Upper lobe of left lung (tissue), 6 donors: ENCODE measurements around the gene RIMKLA. TPM values are rescaled to one million over a fixed set of nuclear protein-coding genes. Genes with fewer than 3 reads are reported as not detected.

Experiments
- ATAC-seq, 2 donors: fragments of 200-7000 bp; cut with Tn5 transposase; one replicate each; pipeline ENCODE4 v1.9.1; 2022; ENCODE audit warnings: mild to moderate bottlenecking in 2 of 2, moderate library complexity in 2 of 2; ENCODE audit not compliant: low FRiP score in 2 of 2
- DNase-seq, 2 donors: peaks; one replicate each; pipeline ENCODE4 v3.0.0-alpha.2; 2019 to 2020
- H3K27ac ChIP-seq, 4 donors: fragments of 200-600 bp; sonication (generic); one replicate each; pipeline ENCODE4 v1.5.1; 2016 to 2019
- H3K27me3 ChIP-seq, 4 donors: fragments of 200-600 bp; sonication (generic); one replicate each; pipeline ENCODE4 v1.5.1; 2017 to 2019
- H3K36me3 ChIP-seq, 4 donors: fragments of 200-600 bp; sonication (generic); one replicate each; pipeline ENCODE4 v1.5.1; 2016 to 2019
- H3K4me1 ChIP-seq, 4 donors: fragments of 200-600 bp; sonication (generic); one replicate each; pipeline ENCODE4 v1.5.1; 2018 to 2019
- H3K4me3 ChIP-seq, 4 donors: fragments of 200-600 bp; sonication (generic); one replicate each; pipeline ENCODE4 v1.5.1; 2017 to 2019; ENCODE audit warnings: mild to moderate bottlenecking in 2 of 4, moderate library complexity in 1 of 4
- H3K9me3 ChIP-seq, 4 donors: fragments of 200-600 bp; sonication (generic); one replicate each; pipeline ENCODE4 v1.5.1; 2018 to 2019
- EP300 ChIP-seq, 4 donors: sonication (generic); formaldehyde crosslinking; IDR thresholded peaks; one replicate each; pipeline ENCODE4 v1.5.1; 2017; ENCODE audit warnings: antibody characterized with exemption in 4 of 4, control low read depth in 2 of 4
- POLR2A ChIP-seq, 4 donors: fragments of 450-650 bp; IDR thresholded peaks; one replicate each; pipeline ENCODE4 v1.5.1; 2016 to 2017; ENCODE audit warnings: antibody characterized with exemption in 4 of 4, mild to moderate bottlenecking in 2 of 4
- POLR2AphosphoS5 ChIP-seq, 2 donors: sonication (generic); formaldehyde crosslinking; IDR thresholded peaks; one replicate each; pipeline ENCODE4 v1.5.1; 2017; ENCODE audit warnings: antibody characterized with exemption in 2 of 2
- WGBS, 2 donors: methylation state at CpG; one replicate each; pipeline ENCODE4 v1.1.5; 2017 to 2018; 5-methylcytosine and 5-hydroxymethylcytosine counted together
- total RNA-seq, 6 donors: library from RNA; depleted of rRNA in 4 of 6; stranded (reverse); fragments of >200 nt in 4 of 6; gene quantifications; one replicate each; pipeline versions ENCODE4 v1.1.0 to v1.2.1, GENCODE V29; 2016 to 2021
- TF ChIP-seq, protein P1 (sequence below), 6 experiments: fragments of 450-650 bp in 4 of 6; fragments of 200-600 bp in 2 of 6; sonication (generic) in 2 of 6; IDR thresholded peaks; one replicate each; pipeline ENCODE4 v1.5.1; 2016 to 2019; ENCODE audit warnings: antibody characterized with exemption in 6 of 6
- donor health status: DM: no; HTN: no; CAD: no; lungs with moderate emphysema.
- donor health status: DM: no; HTN: yes; CAD: no; lungs with severe emphysema.

Gene RIMKLA
- total RNA-seq, 6 donors from 2014 or later: 5.2 to 16.6 (median 9.3) TPM

DNA sequence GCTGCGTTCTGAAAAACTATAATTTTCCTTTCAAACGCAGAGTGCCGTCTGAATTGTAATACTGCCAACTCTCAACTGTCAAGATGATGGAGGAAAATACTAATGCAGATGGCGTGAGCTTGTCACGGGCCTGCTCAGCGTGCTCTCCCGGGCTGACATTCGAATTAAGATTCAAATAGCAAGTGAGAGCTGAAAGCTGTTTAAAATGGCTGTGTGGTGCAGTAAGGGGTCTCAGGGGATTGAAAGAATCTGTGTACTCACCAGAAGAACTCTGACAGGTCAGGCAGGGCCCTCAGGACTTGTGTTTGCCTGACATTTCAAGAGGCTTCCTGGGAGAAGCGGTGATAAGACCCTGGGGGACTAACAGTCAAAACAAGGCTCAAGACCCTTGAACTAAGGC lies 42.1 kb downstream of the RIMKLA start:
- no peak overlapping the region for H3K27ac ChIP-seq
- no peak for DNase-seq
- ATAC-seq: no peak
- WGBS, 2 donors: 65 to 68% methylated on average over 9 of the region's 9 CpGs
- H3K9me3 ChIP-seq: no peaks in the 10 kb centered on the region
- no peak overlapping the region for H3K4me3 ChIP-seq
- TF ChIP-seq, protein P1, sequence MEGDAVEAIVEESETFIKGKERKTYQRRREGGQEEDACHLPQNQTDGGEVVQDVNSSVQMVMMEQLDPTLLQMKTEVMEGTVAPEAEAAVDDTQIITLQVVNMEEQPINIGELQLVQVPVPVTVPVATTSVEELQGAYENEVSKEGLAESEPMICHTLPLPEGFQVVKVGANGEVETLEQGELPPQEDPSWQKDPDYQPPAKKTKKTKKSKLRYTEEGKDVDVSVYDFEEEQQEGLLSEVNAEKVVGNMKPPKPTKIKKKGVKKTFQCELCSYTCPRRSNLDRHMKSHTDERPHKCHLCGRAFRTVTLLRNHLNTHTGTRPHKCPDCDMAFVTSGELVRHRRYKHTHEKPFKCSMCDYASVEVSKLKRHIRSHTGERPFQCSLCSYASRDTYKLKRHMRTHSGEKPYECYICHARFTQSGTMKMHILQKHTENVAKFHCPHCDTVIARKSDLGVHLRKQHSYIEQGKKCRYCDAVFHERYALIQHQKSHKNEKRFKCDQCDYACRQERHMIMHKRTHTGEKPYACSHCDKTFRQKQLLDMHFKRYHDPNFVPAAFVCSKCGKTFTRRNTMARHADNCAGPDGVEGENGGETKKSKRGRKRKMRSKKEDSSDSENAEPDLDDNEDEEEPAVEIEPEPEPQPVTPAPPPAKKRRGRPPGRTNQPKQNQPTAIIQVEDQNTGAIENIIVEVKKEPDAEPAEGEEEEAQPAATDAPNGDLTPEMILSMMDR (IDR thresholded peaks at IDR 0.05): no peak
- TF ChIP-seq POLR2AphosphoS5 (IDR thresholded peaks at IDR 0.05) (no peak), POLR2A (IDR thresholded peaks at IDR 0.05) (no peak), EP300 (IDR thresholded peaks at IDR 0.05) (no peak)
- H3K4me1 ChIP-seq: peaks cover 0 to 12% (median 6%) of the 10 kb centered on the region in 4 donors
- no peaks in the 10 kb centered on the region for H3K36me3 ChIP-seq
- no peaks in the 10 kb centered on the region for H3K27me3 ChIP-seq

DNA sequence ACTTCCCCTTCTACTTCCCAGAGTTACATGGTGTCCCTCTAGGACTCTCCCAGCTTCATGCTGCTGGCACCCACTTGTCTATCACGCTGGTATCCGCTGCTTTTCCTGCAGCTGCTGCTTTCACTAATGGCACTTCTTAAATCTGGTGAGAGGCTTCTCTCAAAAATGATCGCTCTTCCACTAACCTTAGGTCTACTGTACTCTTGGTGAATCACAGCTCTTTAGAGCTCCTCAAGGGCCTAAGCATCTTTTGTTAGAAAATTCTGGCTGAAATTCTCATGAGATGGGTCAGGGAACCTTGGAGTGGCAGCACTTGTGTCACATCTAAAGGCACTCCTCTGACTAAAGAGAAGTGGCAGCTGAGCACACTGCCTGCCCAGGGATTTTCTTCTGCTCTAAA lies 43.1 kb downstream of the RIMKLA start:
- no peak for ATAC-seq
- Histone ChIP-seq H3K27me3 (no peaks in the 10 kb centered on the region), H3K9me3 (no peaks in the 10 kb centered on the region), H3K4me1 (peaks cover 0 to 12% (median 6%) of the 10 kb centered on the region in 4 donors), H3K4me3 (no peak overlapping the region), H3K27ac (no peak overlapping the region), H3K36me3 (no peaks in the 10 kb centered on the region)
- TF ChIP-seq POLR2A (IDR thresholded peaks at IDR 0.05): no peak
- TF ChIP-seq, protein P1 (IDR thresholded peaks at IDR 0.05): no peak
- no peak for TF ChIP-seq POLR2AphosphoS5 (IDR thresholded peaks at IDR 0.05)
- TF ChIP-seq EP300 (IDR thresholded peaks at IDR 0.05): no peak
- DNase-seq: no peak
- WGBS, 2 donors: 88 to 95% methylated on average over 3 of the region's 3 CpGs

DNA sequence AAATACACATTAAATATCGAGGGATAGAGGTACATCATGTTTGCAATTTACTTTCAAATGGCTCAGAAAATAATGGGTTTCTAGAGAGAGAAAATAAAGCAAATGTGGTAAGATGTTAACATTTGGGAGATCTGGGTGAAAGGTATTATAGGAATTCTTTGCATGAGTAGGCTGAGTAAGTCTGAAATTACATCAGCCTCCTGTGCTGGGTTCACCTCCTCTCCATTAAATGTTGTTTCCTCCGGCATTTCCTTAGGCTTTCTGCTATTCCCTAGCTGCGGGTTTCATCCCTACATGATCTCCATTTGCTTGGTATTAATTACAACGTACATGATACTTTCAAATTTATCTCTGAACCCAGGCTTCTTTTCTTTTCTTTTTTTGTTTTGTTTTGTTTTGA lies 43.6 kb downstream of the RIMKLA start:
- ATAC-seq (no peak), DNase-seq (no peak)
- Histone ChIP-seq H3K27ac (no peak overlapping the region), H3K27me3 (no peaks in the 10 kb centered on the region), H3K9me3 (no peaks in the 10 kb centered on the region), H3K36me3 (no peaks in the 10 kb centered on the region), H3K4me1 (peaks cover 0 to 12% (median 6%) of the 10 kb centered on the region in 4 donors), H3K4me3 (no peak overlapping the region)
- TF ChIP-seq, protein P1 (IDR thresholded peaks at IDR 0.05): no peak
- TF ChIP-seq POLR2AphosphoS5 (IDR thresholded peaks at IDR 0.05) (no peak), POLR2A (IDR thresholded peaks at IDR 0.05) (no peak), EP300 (IDR thresholded peaks at IDR 0.05) (no peak)
- 83 to 86% methylated on average over 4 of the region's 4 CpGs for WGBS, 2 donors

DNA sequence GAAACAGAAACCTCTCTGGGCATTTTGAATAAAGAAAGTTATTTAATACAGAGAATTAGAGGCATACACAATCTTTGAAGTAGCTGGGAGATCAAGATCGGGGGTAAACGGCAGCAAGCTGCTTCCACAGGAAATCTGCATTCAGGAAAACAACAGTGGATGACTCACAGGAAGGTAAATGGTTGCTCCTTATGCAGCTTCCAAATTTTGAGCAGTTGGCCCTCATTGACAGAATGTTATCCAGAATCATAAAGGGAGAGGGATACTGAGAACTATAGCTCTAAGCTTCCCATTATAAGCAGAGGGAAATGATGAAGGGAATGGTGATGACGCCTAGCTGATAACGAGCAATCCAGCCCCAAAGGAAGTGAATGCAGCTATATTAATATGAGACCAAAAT lies 46.6 kb downstream of the RIMKLA start:
- no peak for TF ChIP-seq EP300 (IDR thresholded peaks at IDR 0.05)
- WGBS, 2 donors: 53 to 56% methylated on average over 4 of the region's 4 CpGs
- no peaks in the 10 kb centered on the region for H3K27me3 ChIP-seq

DNA sequence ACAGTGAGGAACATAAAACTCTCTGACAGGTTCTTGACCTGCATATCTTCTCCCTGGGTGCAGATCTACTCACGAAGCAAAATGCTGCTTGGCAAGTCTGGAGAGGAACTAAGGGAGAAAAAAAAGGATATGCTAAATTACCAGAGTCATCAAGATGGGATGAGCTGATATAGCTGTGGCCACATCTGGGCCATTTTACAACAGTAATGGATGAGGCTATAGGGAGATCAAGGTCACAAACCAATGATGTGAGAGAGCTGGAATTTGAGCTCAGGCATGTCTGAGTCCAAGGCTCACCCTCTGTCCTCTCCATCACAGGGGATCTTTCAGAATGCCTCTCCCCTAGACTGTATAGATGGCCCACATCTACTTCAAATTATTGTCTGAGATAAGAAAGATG lies 49.0 kb downstream of the RIMKLA start:
- H3K9me3 ChIP-seq: no peaks in the 10 kb centered on the region
- no peaks in the 10 kb centered on the region for H3K36me3 ChIP-seq
- H3K4me3 ChIP-seq: no peak overlapping the region
- ATAC-seq (no peak), DNase-seq (no peak)
- no peaks in the 10 kb centered on the region for H3K4me1 ChIP-seq
- H3K27ac ChIP-seq: no peak overlapping the region
- H3K27me3 ChIP-seq: no peaks in the 10 kb centered on the region
- WGBS, 2 donors: 68 to 76% methylated on average over 1 of the region's 1 CpG
- TF ChIP-seq, protein P1 (IDR thresholded peaks at IDR 0.05): no peak
- no peak for TF ChIP-seq POLR2AphosphoS5 (IDR thresholded peaks at IDR 0.05)
- TF ChIP-seq POLR2A (IDR thresholded peaks at IDR 0.05): no peak
- no peak for TF ChIP-seq EP300 (IDR thresholded peaks at IDR 0.05)

More for the DNA sequence above, 46.6 kb downstream of the RIMKLA start:
- Histone ChIP-seq H3K9me3 (no peaks in the 10 kb centered on the region), H3K4me1 (no peaks in the 10 kb centered on the region), H3K27ac (no peak overlapping the region), H3K4me3 (no peak overlapping the region), H3K36me3 (no peaks in the 10 kb centered on the region)
- DNase-seq (no peak), ATAC-seq (no peak)
